GM18858 (cell line): ENCODE measurements around the gene MAP4K4.

Experiments used
- ATAC-seq: cut with Tn5 transposase; IDR thresholded peaks from one replicate; pipeline ENCODE4 v1.9.1; 2021; ENCODE audit not compliant: unreplicated experiment

The MAP4K4 gene

DNA sequence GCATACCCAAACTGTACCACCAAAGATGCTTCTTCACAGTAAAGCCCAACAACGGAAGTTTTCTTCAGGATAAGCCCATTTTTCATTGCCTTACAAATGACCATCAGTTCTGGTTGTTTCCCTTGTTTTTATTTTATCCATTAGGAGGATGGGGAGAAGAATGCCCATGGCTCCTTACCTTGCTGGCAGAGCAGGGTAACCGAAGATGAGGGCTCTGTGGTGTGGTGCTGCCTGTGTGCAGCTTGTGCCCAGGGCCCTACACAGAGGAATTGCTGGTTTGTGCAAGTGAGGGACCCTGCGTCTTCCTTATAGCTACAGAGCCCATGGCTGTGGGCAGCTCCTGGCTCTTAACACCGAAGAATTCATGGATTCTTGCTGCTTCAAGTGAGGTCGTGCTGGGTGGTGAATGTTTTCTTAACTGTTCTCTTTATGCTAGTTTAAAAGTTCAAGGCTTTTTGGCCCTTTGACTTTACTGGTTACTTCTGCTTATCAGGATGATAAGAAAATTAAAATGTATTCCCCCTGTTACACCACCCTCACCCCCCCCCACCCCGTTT, 110.6 kb downstream of the MAP4K4 start:
- no peak for ATAC-seq

DNA sequence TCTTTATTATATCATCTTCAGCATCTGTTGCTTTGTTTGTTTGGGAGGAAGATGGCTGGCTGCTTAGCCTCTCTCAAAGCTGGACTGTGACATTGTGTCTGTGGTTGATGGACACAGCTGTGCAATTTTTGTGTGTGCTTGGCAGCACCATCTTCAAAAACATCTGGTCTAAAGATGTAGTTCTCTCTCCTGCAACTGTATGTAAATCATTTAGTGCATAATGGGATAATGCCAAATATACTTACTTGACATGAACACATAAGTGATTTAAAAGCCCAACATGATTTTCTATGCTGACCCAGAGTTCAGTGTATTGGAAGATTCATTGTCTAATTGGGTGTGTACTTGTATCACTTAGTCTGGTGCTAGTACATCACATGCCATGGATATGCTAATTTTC, 112.2 kb downstream of the MAP4K4 start:
- no peak for ATAC-seq

- no peak for ATAC-seq
Measured at GRCh38 chr2:101811226-101812015, 113.9 kb downstream of the MAP4K4 start.

GRCh38 chr2:101812226-101812625, 114.7 kb downstream of the MAP4K4 start:
- ATAC-seq, result no peak

DNA sequence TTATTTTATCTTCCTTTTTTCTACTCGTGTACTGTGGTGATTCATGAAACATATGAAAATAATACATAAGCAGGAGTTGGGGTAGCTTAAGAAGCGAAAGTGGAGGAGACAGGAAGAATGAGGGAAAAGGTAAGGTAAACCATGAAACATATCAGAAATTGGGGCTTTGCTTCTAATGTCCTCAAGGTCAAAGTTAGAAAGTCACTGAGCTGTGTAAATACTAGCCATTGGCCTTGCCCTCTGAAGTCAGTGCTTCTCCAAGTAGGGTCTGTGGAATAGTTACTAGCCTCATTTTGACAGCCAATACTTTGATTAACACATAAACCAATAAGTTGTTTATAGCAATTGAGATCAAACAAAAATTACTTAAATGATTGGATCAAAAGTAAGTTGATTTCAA, 117.2 kb downstream of the MAP4K4 start:
- ATAC-seq, result no peak

DNA sequence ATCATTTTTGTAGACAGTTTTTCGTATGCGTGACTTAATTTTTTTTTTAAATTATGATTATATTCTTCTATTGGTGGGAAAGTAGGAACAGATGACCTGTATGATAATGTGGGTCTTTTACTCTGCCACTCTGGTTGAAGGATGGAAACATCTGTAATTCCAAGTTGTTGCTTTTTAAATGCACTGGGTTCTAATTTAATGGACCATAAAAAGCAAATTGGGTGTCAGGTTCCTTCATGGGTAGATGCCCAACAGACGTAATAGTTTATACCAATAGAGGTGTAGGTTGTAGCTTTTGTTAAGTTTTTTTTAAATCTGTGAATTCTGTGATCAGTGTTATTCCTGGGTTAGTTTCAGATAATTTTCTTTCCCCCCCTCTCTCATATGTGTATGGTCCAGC, 117.6 kb downstream of the MAP4K4 start:
- ATAC-seq, result no peak

DNA sequence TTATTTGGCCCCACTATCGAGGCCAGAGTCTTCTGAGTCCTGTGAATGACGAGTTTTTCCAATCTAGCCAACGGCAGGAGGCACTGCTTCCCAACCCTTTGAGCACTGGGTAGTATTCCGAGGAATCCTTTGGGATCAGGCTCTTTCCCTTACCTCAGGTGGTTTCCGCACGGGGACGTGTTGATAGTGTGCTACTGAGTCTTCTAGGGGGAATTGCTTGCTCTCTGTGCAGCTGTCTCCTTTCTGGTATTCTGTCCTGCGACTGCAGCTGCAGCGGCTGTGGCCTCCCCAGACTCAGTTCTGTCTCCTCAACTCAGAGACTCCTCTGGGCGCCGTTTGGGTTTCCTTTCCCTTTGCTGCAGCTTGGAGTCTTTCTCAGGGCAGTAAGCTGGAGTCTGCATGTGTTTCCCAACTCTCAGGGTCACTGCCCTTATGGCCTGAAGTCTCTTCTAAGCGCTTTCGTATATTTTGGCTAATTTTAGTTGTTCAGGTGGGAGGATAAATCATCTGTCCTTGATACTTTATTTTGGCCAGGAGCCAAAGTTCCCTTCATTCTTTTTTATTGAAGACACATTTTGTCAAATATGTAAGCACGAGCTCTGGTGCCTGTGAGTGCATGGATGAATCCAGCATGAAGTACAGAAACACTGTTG, 118.4 kb downstream of the MAP4K4 start:
- ATAC-seq, result no peak

GRCh38 chr2:101816598-101816997, 119.1 kb downstream of the MAP4K4 start:
- ATAC-seq, result no peak

GRCh38 chr2:101817481-101817880, 120.0 kb downstream of the MAP4K4 start:
- no peak for ATAC-seq

DNA sequence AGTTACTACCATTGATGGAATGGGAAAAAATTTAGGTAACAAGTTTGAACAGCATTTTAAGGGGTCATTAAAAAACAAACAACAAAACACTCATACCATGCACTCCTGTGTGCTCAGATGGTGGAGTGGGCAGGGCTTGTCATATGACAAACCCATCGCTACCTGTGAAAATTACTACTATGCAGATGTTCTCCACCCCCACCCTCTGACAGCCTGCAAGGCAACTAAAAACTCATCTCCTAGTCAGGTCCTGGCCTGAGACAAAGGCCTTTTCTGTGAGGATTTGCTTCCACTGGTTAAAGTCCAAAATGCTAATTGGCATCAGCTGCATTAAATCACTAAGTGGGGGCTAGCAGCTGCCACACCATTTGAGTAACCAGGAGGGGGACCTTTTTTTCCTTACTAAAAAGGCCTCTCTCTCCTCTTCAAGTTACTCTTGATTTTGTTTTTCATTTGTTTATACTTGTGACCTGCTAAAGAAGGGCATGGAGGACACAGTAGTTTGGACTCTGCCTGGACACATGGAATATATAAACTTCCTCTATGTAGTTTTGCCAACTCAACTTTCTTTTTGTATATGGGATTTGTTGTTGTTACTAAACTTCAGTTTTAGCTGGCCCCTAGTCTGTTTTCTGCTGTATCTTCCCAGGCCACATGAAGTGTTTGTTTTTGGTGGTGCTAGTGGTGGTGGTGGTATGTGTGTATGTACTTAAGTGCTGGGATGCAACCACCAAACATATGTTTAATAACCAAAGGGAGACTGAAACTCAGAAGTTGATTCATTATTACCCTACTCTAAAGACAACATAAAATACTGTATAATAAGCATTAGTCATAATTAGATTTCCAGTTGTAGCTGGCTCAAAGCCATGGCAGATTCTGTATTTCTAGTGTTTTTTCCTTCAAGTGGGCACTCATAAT, 121.3 kb downstream of the MAP4K4 start:
- ATAC-seq, result no peak

- ATAC-seq, result no peak
Measured at GRCh38 chr2:101820519-101820918, 123.0 kb downstream of the MAP4K4 start.

DNA sequence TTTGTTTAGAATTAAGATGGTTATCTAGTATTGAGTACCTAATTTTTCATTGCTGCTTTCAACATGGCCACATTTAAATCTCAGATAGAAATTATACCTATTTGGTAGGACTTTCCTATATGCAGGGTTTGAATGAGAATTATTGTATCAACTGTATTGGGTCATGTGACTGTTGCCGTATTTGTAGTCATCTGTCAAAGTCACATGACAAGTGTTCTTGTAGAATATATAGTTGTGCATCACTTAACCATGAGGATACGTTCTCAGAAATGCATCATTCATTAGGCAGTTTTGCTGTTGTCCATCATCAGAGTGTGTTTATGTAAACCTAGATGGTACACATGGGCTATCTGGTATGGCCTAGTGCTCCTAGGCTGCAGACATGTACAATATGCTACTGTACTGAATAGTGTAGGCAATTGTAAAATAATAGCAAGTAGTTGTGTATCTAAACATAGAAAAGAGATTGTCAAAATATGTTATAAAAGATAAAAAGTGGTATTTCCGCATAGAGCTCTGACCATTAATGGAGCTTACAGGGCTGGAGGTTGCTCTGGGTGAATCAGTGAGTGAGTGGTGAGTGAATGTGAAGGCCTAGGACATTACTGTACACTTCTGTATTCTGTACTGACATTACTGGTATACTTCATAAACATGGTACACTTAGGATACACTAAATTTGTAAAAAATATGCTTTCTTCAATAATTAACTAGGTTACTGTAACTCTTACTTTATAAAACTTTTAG, 123.7 kb downstream of the MAP4K4 start:
- ATAC-seq, result no peak

DNA sequence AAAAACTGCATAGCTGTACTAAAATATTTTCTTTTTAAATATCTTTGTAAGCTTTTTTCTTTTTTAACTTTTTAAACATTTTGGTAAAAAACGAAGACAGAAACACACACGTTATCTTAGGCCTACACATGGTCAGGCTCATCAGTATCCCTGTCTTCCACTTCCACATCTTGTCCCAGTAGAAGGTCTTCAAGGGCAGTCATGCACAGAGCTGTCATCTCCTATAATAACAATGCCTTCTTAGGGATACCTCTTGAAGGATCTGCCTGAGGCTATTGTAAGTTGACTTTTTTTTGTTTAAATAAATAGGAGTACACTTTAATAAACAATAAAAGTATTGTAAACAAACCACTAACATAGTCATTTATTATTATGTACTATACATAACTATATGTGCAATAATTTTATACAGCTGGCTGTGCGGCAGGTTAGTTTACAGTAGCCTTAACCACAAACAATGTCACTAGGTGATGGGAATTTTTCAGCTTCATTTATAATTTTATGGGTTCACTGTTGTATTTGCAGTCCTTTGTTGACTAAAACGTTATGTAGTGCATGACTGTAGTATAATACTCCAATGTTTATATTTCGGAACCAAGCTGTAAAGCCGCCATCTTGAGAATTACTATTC, 124.4 kb downstream of the MAP4K4 start:
- no peak for ATAC-seq

GRCh38 chr2:101823347-101823791, 125.9 kb downstream of the MAP4K4 start:
- ATAC-seq, result no peak

DNA sequence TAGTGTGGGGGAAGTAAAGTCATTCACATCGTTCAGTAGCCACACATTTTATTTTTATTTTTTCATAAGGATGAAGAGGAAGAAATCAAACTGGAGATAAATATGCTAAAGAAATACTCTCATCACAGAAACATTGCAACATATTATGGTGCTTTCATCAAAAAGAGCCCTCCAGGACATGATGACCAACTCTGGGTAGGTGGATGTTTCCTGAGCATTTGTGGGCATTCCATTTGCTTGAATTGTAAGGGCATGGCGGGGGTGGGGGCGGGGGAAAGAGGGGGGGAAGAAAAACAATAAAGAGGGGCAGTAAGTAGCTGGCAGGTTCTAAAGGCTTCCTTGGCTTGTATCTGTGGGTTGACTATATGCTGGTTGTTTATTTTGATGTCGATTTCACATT, 126.4 kb downstream of the MAP4K4 start:
- no peak for ATAC-seq

- ATAC-seq, result no peak
Measured at GRCh38 chr2:101826716-101827115, 129.2 kb downstream of the MAP4K4 start.

- ATAC-seq, result no peak
Measured at GRCh38 chr2:101827246-101827645, 129.7 kb downstream of the MAP4K4 start.

DNA sequence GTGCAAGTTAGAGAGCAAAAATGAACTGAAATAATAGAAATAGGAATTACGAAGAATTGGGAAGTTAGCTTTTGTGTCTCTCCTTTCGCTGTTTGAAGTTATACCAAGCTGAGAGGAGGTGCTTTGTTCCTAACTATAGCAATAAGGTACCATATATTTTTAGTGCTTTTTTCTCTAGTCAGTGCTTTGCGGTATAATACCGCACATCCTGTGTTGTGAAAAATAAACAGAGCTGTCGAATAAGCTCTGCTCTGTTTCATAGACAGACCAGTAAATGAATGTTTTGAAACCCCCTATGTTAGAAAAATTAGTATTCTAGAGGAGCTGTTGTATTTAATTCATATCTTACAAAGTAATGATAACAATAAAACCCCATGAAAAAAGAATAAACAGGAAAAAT, 130.8 kb downstream of the MAP4K4 start:
- ATAC-seq, result no peak

DNA sequence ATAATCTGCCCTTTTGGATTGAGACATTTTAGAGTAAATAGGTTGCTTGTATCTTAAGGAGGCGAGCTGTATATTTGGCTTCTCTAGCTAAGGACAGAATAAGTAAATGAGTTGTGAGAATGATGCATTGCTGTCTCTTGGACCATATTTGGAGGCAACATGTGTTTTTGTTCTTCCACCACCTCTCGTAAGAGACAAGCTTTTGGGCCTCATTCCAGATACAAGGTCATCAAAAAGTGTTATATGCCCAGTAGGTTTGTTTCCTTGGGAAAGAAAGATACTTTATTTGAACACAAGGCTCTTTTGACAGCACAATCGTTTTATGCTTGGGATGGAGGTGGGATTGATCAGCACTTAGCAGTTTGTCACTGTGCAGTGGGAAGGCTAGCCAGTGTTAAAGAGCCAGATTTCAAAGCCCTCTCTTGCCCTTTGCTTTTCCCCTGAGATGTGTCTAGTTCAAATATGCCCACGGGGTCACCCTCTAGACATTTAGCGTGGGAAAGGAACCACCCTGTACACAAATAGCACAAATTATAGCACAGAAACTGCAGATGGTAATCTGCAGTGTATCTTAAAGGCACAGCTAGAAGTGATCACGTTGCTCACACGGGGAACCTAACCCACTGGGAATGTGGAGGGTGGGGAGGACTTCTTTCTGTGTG, 131.3 kb downstream of the MAP4K4 start:
- ATAC-seq, result no peak

- ATAC-seq, result no peak
Measured at GRCh38 chr2:101829429-101829828, 131.9 kb downstream of the MAP4K4 start.
